Measurements from ENCODE around the gene HDDC3.

HDDC3 gene, protein sequence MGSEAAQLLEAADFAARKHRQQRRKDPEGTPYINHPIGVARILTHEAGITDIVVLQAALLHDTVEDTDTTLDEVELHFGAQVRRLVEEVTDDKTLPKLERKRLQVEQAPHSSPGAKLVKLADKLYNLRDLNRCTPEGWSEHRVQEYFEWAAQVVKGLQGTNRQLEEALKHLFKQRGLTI

GRCh38 chr15:90931828-90932659 is at the start of gene HDDC3:
TSS of gene HDDC3 (minus strand) at chr15:90932549. CDS start at chr15:90932540, 9 bp downstream.
- peak; percentile 88 for DNase-seq

- DNase-seq = no peak
Observed at GRCh38 chr15:90982135-90982534, 49.8 kb upstream of the HDDC3 start.

GRCh38 chr15:90981681-90982080 is 49.3 kb upstream of the HDDC3 start:
- DNase-seq = no peak

DNA sequence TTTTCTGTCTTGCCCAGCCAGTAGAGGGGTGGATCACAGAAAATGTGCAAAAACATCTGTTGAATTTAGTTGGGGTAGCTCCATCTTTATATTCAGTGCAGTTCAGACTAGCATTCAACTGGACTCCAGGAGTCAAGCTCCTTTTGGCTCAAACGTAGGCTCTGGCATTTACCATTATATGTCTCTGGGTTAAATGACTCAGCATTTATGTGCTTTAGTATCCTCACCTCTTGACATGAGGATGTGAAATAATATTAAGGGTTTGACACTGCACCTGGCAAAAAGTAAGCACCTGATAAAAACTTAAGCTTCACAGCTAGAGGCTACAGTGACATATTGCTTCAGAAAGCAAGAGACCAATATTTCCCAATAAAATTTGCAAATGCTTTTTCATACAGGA is 47.2 kb upstream of the HDDC3 start:
- no peak for DNase-seq

GRCh38 chr15:90974216-90974615 is 41.9 kb upstream of the HDDC3 start:
- DNase-seq = no peak

- DNase-seq = no peak
Observed at GRCh38 chr15:90972133-90972532, 39.8 kb upstream of the HDDC3 start.

DNA sequence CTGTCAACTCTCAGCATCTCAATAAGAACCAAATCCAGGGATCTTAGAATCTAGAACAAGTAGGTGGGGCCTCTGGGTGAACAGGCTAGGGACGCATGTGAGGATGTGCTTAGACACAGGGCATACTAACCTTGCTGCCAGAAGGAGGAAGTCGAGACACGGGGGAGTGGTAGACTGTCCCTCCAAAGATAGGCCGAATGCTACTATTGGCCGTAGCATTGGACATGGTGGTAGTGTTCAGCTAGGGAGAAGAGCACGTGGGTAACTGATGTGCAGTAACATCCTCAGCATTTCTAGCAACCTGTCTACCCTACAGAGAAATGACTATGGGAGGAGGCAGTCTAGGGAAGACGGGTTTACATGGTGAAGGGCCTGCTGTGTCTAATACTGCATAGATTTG is 37.9 kb upstream of the HDDC3 start:
- no peak for DNase-seq

- no peak for DNase-seq
Observed at GRCh38 chr15:90968434-90968833, 36.1 kb upstream of the HDDC3 start.

DNA sequence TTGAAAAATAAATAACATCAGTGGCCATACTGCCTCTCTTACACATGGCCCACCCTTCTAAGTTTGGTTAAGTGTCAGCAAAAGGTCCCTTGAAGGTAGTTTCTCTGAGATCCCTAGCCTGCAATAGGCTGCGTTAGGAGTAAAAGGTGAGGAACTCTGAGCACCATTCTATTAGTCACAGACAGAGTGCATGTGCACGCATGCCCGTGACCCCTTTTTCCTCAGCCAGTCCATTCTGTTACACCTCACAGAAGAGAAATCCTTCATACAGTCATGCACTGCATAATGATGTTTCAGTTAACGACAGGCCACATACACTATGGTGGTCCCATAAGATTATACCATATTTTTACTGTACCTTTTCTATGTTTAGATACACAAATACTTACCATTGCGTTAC is 34.9 kb upstream of the HDDC3 start:
- no peak for DNase-seq

DNA sequence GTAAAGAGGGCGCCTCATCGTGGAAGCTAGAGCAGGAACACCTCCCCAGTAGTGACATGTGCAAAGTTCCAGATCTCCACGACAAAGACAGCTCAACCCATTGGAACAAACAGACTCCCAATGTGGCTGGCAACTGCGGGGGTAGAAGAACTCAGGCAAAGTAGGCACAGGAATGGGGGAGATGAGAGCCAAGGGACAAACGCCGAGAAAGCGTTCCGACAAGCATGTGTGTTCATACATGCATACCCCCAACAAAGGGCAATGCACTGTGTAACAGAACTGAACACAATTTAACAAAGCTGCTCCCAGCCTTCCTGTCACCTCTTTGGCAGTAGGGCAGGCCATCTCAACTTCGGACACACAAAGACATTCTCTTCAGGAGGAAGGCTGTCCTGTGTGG is 33.9 kb upstream of the HDDC3 start:
- no peak for DNase-seq

DNA sequence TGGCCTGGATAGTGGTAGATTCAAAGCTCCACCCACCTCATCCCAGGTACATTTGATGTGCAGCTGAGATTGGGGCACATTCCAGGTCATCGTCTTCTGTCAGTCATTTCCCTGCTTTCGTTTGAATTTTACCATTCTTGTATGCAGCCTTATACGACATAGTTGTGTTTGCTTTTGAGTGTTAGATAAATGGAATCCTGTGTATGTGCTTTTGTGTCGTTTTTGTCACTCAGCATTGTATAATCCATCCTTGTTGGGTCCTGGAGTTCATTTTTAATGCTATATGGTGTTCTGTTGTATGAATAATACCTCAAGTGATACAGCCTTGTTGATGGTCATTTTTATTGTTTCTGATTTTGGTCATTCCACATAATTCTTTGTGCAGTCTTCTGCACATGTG is 29.7 kb upstream of the HDDC3 start:
- DNase-seq = no peak

GRCh38 chr15:90960298-90961091 is 28.1 kb upstream of the HDDC3 start:
- DNase-seq = no peak

DNA sequence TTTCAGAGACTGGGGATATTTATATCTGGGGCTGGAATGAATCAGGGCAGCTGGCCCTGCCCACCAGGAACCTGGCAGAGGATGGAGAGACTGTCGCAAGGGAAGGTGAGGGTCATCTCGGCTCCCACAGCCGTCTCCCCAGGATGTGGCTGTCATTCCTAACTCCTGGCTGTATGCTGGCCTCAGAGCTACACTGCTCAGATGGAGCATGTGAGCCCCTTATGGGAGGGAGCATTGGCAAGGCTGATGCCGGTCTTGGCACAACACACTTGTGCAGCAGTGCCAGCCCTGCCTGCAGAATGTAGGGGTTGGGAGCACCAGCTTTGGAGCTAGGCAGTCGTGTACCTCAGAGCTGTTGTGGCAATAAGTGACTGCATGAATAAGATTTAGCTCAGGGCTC is 27.5 kb upstream of the HDDC3 start:
- DNase-seq = no peak

- no peak for DNase-seq
Observed at GRCh38 chr15:90959028-90959595, 26.8 kb upstream of the HDDC3 start.

- DNase-seq = no peak
Observed at GRCh38 chr15:90957791-90958190, 25.4 kb upstream of the HDDC3 start.

DNA sequence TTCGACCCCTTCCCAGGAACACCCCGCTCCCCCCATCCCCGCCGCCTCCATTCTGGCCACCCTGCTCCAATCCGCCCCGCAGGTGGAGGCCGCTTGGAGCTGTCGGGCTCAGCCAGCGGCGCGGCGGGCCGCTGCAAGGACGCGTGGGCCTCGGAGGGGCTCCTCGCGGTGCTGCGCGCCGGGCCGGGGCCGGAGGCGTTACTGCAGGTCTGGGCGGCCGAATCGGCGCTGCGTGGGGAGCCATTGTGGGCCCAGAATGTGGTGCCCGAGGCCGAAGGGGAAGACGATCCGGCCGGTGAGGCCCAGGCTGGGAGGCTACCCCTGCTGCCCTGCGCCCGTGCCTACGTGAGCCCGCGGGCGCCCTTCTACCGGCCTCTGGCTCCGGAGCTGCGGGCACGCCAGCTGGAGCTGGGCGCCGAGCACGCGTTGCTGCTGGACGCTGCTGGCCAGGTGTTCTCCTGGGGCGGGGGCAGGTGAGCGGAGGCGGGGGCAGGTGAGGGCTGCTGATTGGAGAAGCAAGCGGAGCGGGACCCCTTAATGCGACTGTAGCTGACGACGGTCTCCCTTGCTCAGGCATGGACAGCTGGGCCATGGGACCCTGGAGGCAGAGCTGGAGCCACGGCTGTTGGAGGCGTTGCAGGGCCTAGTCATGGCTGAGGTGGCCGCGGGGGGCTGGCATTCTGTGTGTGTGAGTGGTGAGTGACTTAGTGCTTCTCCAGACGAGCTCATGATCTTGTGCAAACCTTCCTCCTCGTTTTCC is 24.9 kb upstream of the HDDC3 start:
- DNase-seq = no peak

DNA sequence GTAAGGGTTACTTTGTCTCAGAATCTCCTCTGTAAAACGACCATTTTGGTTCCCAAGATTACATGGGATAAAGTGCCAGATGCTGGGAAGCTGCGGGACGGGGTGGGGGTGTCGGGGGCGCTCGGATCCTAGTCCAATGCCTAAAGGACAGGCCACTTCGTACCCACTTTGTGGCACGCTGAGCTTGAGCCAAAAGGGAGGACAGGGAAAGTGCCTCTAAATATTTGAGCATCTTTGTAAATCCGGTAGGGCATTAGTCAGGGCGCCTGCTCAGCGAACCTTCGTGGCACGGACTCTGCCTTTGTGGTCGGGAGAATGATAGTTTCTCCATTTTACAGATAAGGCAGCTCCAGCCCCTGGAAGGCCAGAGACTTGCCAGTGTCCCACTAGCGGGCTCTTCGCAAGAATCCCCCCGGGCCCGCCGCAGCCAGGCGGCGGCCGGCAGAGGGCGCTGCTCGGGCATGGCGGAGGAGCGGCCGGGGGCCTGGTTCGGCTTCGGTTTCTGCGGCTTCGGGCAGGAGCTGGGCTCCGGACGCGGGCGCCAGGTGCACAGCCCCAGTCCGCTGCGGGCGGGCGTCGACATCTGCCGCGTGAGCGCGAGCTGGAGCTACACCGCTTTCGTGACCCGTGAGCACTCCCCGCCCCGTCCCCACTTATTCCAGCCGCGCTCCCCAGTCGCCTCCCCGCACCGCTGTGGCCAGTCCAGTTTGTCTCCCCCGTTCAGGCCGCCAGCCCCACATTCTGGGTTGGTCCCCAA is 24.1 kb upstream of the HDDC3 start:
- peak; percentile 73 for DNase-seq

GRCh38 chr15:90955624-90956273 is 23.4 kb upstream of the HDDC3 start:
- no peak for DNase-seq

GRCh38 chr15:90954712-90955623 is 22.6 kb upstream of the HDDC3 start, which contains the start of gene RCCD1:
TSS of gene RCCD1 (plus strand) at chr15:90954884. CDS start at chr15:90956735, 1,851 bp downstream.
- peak; percentile 99 for DNase-seq
